Dedifferentiated amniotic fluid mesenchymal stem cell (primary cell): ENCODE data around the gene CAPN5.

Experiments
- DNase-seq: peaks from one replicate; pipeline ENCODE4 v3.0.0-alpha.2; 2016; ENCODE audit errors: extremely low spot score

The CAPN5 gene

DNA sequence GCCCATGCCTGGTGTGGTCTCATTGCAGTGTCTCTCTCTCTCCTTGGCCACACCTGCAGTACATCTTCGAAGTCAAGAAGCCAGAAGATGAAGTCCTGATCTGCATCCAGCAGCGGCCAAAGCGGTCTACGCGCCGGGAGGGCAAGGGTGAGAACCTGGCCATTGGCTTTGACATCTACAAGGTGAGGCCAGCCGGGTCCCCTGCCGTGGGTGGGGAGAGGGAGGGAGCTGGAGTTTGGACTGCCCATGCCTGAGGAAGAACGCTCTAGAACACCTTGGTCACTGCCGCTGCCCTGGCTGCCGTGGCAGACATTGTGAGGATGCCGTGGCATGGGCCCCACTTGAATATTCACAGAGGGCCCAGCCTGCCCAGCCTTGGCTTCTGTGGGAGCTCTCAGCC lies 52.2 kb downstream of the CAPN5 start:
- DNase-seq = no peak

DNA sequence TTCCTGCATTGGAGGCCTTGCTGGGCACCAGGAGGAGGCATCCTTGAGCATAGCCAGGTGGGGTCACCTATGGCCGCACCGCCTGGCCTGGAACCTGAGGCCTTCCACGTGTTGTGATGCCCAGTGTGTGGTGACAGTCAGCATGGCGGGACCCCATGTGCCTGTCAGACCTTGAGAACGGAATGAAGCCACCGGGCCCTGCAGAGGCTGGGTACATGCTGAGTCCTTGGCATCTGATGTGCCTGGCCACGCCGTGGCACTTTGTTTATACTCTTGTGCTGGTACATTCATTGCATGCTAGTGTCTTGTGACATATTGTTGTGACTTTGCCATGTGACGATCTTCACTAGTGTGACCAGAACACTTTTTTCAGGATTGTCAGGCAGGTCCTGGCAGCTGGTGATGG lies 52.8 kb downstream of the CAPN5 start:
- DNase-seq = no peak

DNA sequence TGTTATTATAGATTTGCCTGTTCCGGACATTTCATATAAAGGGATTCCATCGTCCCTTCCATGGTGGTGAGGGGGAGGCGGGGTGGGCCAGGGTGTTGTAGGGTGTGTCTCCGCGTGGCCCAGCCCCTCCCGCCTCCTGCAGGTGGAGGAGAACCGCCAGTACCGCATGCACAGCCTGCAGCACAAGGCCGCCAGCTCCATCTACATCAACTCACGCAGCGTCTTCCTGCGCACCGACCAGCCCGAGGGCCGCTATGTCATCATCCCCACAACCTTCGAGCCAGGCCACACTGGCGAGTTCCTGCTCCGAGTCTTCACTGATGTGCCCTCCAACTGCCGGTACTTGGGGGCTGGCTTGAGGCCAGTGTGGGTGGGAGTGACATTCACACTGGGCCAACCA lies 53.8 kb downstream of the CAPN5 start:
- no peak for DNase-seq

DNA sequence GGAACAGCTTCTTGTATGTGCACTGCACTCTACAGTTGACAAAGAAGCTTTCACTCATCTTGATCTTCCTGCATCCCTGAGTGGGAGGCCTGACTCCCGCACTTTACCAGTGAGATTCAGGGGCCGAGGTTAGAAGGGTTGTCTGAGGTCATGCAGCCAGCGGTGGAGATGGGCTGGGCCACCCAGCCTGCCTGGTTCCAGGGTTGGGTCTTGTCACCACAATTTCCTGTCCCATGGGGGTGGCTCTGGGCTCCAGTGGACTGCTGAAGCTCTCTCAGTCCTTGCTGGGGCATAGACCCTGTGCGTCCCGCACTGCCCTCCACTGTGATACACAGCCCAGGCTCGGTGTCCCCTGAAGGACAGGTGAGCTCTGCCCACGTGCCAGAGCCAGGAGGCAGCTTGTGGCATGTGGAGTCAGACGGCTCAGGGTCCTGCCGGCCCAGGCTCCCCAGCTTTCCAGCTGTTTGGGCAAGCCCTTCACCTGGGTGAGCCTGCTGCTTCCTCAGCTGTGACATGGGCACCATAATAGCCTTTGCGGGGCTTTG lies 54.4 kb downstream of the CAPN5 start:
- DNase-seq = no peak

DNA sequence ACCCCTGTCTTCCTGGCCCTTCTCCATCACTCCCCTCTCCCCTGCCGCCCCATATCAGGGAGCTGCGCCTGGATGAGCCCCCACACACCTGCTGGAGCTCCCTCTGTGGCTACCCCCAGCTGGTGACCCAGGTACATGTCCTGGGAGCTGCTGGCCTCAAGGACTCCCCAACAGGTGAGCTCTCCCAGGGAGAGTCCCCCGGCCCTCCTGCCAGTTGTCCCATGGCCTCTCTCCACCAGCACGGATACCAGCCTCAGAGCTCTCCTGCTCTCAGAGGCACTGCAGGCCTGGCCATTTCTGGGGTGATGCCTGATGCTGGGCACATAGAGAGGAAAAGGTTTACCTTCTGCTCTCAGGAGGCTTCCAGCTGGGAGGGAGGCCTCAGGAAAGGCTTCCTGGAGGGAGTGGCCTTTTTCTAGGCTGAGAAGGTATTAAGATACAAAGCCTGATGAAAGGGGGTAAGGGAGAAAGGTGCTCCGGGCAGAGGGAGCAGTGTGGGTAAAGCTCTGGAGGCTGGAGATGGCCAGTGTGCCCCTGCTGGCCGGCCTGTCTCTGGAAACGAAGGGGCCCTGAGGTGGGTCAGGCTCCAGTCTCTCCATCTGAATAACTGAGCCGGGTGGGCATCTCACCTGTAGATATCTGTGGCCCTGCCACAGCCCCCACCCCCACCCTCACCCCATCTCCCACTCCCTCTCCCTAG lies 55.3 kb downstream of the CAPN5 start:
- DNase-seq = no peak

DNA sequence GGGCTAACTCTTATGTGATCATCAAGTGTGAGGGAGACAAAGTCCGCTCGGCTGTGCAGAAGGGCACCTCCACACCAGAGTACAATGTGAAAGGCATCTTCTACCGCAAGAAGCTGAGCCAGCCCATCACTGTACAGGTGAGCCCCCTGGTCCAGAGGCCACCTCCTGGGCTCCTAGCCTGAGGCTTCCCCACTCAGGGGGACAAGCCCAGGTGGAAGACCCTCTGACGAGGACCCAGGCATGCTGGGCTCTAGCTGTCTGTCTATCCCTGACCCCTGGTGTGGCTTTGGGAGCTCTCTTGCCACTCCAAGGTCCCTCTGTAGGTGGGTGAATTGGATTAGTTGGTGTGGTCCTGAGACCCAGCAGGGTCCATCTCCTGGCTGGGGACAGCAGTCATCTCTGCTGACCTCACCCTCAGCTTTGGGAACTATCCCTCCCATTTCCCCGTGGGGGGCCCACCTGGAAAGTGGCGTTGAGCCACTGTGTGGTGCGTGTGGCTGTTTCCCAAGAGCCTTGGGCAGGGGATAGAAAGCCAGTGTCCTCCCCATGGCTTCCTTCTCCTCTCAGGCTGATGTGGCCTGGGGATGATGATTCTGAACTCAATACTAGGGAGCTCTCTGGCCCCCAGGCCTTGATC lies 55.9 kb downstream of the CAPN5 start:
- no peak for DNase-seq

DNA sequence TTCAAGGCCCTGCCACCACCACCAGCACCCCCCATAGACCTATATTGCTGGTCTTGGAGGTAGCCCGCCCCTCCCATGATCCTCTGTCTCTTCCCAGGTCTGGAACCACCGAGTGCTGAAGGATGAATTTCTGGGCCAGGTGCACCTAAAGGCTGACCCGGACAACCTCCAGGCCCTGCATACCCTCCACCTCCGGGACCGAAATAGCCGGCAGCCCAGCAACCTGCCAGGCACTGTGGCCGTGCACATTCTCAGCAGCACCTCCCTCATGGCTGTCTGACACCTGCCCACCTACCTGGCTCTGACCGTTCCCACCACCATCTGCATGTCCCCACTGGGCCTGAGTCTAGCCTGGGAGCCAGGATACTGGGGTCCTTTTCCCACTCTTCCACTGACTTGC lies 56.8 kb downstream of the CAPN5 start:
- no peak for DNase-seq

DNA sequence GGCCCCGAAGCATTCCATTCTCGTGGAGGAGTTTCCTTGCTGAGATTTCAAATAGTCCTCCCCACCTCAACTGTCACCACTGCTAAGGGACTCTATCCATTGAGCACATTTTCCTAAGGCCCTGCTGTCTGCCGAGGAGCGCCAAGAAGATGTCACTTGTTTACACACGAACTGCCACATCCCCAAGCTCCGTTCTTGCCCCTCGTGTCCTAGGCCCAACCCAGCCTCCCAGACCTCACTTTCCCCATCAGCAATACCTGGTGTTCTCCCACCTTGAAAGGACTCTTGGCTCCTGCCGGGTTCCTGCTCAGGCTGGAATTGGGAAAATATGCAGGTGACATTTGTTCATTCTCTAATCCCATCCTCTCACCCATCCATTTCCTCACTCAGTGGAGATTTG lies 57.3 kb downstream of the CAPN5 start:
- DNase-seq = no peak

DNA sequence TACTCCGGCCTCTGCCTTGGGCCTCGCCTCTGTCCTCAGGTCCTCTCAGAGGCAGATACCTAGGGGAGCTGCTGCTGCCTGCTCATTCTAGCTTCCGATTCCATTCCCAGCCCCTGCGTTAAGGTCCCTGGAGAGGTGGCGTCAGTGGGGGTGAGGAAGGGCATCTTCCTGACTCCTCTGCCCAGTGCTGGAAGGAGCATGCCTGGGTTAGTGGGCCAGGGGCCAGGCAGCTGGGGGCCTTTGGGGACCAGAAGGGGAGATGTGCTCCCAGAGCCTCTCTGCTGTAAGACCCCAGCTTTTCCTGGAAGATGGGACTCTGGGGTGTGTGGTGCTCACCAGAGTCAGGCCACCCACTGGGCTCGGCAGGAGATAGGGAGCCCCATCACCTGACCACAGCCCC lies 57.7 kb downstream of the CAPN5 start:
- DNase-seq = no peak

DNA sequence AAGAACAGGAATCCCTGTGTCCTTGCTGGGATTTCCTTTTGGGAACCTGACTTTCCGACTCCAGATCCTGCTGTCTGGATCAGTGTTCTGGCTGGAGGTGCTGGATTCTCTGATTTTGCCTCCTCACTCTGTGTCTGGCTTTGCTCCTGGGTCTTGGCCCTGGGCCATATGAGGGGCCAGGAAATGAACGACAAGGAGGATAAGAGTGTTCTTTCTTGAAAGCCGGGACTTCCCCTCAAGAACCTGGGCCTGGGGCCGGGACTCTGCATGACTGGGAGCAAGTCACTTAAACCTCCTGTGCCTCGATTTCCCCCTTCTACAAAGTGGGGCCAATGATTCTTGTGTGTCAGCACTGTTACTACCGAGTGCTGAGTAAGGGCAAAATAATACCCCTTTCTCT lies 58.4 kb downstream of the CAPN5 start:
- no peak for DNase-seq

DNA sequence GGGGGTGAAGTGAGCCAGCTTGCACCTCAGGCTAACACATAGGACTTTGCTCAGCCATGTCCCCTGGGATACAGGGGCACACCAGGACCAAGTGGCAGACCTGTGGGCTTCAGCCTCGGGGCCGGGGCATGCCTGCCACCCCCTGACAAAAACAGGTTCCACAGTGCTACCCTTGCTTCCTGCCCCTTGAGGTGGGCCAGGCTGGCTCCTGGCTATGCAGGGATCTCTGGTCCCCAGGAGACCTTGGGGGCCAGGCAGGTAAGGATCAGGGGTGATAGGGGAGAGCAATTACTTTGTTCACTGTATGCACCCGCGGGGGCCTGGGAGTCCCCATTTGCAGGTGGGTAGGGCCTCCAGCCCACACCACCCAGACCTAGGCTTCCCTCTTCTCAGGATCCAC lies 58.9 kb downstream of the CAPN5 start:
- DNase-seq = no peak

DNA sequence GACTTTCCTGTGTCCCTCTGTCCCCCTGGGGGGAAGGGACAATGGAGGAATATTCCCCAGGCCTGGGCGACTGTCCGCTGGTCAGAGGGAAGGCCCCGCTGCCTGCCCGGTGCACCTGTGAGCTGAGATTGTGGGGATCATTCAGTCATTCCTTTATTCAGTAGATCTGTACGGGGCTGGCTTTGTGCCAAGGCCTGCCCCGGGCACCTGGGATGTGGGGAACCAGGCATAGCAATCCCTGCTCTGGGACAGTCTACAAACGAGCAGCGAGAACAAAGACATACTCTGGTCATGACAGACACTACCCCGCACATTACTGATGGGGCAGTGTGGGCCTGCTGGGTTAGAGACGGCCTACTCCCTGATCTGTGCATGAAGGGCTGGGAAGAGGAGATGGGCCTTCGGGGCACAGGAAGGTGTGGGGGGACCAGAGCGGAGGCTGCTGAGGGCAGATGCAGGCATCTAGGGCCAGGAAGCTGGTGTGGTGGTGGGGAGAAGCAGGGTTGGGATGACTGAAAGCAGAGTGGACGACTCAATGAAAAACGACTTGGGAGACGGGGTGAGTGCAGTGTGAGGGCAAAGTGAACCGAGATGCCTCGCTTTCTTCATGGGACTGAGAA lies 59.5 kb downstream of the CAPN5 start:
- no peak for DNase-seq

DNA sequence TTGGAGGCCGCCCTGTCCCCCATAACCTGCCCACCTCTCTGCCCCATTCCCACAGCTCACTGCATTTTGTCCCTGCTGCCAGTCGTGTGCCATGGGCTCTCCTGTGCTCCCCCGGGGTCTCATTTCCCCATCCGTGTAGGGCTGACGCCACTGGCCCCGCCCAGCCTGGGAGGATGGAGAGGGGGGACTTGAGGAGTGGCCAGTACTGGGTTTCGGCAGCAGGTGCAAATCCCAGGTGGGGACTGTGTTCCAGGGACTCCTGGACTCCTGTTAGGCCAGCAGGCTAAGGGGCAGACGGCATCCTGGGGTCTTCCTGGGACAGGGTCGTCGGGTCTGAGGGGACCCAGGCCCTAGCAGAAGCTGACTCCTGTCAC lies 60.1 kb downstream of the CAPN5 start:
- DNase-seq = no peak

DNA sequence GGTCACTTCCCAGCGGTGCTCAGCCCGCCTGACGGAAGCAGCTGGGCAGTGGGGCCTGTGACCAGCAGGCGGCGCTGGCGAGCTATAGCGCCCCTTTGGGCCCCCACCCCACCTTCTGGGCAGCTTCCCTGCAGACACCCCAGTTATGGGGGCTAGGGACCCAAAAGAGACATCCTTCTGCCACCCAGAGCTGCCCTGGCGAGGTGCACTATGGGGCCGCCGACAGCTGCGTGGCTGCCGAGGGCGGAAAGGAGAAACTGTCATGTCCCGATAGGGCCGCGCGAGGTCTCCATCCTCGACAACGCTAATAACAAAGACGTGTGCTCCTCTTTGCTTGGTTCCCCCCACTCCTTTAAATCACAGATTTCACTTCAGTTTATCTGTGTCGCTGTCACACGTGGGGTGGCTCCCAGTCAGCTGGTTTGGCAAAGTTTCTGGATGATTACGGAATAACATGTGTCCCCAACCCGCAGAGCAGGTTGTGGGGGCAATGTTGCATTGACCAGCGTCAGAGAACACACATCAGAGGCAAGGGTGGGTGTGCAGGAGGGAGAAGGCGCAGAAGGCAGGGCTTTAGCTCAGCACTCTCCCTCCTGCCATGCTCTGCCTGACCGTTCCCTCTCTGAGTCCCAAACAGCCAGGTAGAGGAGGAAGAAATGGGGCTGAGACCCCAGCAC lies 60.6 kb downstream of the CAPN5 start:
- no peak for DNase-seq

DNA sequence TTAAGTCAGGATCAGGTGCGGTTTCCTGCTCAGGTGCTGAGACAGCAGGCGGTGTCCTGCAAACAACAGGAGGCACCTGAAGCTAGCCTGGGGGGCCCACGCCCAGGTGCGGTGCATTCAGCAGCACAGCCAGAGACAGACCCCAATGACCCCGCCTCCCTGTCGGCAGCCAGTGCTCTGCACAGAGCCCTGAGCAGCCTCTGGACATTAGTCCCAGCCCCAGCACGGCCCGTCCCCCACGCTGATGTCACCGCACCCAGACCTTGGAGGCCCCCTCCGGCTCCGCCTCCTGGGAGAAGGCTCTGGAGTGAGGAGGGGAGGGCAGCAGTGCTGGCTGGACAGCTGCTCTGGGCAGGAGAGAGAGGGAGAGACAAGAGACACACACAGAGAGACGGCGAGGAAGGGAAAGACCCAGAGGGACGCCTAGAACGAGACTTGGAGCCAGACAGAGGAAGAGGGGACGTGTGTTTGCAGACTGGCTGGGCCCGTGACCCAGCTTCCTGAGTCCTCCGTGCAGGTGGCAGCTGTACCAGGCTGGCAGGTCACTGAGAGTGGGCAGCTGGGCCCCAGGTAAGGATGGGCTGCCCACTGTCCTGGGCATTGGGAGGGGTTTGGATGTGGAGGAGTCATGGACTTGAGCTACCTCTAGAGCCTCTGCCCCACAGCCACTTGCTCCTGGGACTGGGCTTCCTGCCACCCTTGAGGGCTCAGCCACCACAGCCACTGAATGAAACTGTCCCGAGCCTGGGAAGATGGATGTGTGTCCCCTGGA lies 61.3 kb downstream of the CAPN5 start, which contains the start of gene MYO7A:
Gene MYO7A, plus strand, starts transcription at position 327 of the 772 bp plus-strand sequence. CDS start 2,389 bp downstream, outside the sequence.
- no peak for DNase-seq

DNA sequence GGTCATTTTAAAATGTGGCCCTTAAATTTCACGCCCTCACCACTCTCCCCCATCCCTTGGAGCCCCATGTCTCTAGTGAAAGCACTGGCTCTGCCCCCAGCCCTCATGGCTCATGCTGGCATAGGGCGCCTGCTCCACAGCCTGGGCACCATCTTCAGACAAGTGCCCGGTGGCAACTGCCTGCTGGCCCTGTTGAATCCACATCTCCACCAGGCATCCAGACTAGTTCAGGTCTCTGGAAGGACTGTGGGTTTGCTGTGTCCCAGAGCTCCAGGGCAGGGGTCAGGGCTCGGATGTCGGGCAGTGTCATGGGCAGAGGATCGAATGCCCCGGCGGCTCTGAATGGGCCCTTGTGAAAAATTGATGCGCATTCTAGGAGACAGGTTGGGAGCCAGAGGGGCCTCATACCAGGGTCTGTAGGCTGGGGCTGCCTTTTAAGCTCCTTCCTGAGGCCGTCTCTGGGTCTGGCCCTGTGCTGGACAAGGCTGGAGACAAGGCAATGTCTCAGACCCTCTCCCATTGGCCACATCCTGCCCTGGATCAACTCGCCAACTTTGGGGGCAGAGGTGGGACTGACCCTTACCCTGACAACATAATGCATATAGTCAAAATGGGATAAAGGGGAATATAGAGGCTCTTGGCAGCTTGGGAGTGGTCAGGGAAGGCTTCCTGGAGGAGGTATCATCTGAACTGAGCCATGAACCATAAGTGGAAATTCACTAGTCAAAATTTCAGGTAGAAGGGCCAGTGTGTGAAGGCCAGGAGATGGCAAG lies 62.5 kb downstream of the CAPN5 start:
- no peak for DNase-seq

DNA sequence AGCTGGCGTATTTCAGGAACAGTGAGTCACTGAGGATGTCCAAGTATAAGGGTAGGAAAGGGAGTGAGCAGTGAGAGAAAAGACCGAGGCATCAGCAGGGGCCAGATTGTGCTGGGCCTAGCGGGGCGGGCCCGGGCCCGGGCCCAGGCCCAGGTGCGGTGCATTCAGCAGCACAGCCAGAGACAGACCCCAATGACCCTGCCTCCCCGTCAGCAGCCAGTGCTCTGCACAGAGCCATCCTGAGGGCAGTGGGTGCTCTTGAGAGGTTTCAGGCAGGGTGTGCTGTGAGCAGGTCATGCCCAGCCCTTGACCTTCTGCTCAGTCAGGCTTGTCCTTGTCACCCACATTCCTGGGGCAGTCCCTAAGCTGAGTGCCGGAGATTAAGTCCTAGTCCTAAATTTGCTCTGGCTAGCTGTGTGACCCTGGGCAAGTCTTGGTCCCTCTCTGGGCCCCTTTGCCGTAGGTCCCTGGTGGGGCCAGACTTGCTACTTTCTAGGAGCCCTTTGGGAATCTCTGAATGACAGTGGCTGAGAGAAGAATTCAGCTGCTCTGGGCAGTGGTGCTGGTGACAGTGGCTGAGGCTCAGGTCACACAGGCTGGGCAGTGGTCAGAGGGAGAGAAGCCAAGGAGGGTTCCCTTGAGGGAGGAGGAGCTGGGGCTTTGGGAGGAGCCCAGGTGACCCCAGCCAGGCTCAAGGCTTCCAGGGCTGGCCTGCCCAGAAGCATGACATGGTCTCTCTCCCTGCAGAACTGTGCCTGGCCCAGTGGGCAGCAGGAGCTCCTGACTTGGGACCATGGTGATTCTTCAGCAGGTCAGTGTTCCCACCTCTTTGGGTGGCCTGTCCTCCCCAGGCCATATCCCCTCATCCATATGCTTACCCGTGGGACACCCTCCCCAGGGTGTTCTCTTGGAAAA lies 63.3 kb downstream of the CAPN5 start:
- DNase-seq = no peak

DNA sequence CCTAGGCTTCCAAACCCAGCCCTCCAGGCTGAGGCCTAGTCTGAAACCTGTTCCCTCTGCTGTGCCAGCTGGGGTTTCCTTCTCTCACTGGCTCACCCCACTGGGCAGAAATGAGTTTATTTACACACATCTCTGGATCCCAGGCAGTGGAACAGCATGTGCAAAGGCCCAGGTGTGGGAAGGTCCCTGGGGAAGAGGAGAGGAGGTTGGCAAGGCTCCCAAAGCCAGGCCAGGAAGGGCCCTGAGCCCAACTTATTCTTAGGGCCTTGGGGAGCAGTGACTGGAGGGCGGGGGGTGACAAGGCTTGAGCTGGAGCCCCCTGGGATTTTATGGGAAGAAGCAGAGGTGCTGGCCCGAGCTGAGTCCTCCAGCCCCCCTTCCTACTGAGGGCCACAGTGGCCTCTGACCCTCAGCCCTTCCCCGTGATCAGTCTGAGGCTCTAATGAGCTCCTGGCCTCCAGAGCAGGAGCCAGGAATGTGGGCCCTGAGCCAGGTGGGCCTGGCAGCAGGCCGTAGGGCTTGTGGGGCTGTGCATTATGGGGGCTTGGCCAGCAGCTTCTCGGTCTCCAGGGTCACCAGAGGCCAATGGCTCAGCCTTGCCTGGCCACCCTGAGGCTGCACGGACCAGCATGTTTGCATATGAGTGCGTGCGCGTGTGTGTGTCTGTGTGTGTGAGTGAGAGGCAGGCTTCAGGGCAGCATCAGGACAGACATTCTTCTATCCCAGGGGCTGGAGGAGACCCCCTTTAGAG lies 64.2 kb downstream of the CAPN5 start:
- DNase-seq = no peak

DNA sequence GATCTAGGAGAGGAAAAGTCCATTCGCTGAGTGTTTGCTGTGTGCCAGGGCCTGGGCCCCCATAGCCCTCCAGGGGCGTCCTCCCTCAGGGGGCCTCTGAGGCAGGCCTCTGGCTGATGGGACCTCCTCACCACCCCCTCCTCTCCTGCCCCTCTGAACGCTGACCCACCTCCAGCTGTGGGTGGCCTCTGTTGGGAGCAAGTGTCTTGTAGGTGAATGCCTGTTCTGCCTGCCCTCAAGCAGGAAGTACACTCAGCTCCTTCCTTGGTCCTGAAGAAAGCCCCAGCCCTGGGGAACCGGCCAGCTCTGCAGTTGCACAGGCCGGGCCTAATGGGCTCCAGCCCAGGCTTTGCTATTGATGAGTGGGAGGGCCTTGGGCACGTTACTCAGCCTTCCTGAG lies 64.8 kb downstream of the CAPN5 start:
- DNase-seq = no peak
